GM12878 (cell line): ENCODE results near the gene FOXO3. TPM values are rescaled to one million over a fixed set of nuclear protein-coding genes. Genes with fewer than 3 reads are reported as not detected.

Experiments
- ATAC-seq: fragments of 200-7000 bp; cut with Tn5 transposase; 3 replicates; pipeline ENCODE4 v1.9.1; 2020; ENCODE audit warnings: mild to moderate bottlenecking, moderate library complexity
- BruUV-seq: library from RNA; stranded (reverse); fragments of 400-500 nt; replicated peaks from 2 replicates; lab custom pipeline; 2021; lab: Mats Ljungman, UMichigan
- CTCF ChIA-PET: fragments of 300-600 bp; sonication (Branson Sonifier 250); formaldehyde crosslinking; extraction: SDS; loops from one replicate; lab custom pipeline; 2021; ENCODE audit warnings: inconsistent platforms; lab: Yijun Ruan, JAX
- POLR2A ChIA-PET: fragments of 350-600 bp; formaldehyde crosslinking; extraction: SDS; loops from one replicate; lab custom pipeline; 2021; ENCODE audit warnings: inconsistent platforms; lab: Charles Lee
- RAD21 ChIA-PET: fragments of 300-600 bp; sonication (Branson Sonifier 250); formaldehyde crosslinking; loops from one replicate; lab custom pipeline; 2023; ENCODE audit warnings: antibody characterized with exemption; ENCODE audit not compliant: unreplicated experiment; lab: Charles Lee
- SMC1A ChIA-PET: fragments of 300-600 bp; sonication (Branson Sonifier 250); formaldehyde crosslinking; loops from one replicate; lab custom pipeline; 2023; ENCODE audit not compliant: unreplicated experiment, uncharacterized antibody; lab: Charles Lee
- DNase-seq: peaks from one replicate; pipeline ENCODE4 v3.0.0-alpha.2; 2011; ENCODE audit warnings: low read depth, low spot score
- FAIRE-seq: peaks from 3 replicates; lab custom pipeline; 2011; peaks lifted over from hg19 to GRCh38; lab: Jason Lieb, UNC
- H2AFZ ChIP-seq: 2 replicates; pipeline ENCODE4 v1.6.0; 2011; ENCODE audit warnings: low read depth, low read length, control low read depth; ENCODE audit not compliant: control insufficient read depth
- H3K27ac ChIP-seq: 2 replicates; pipeline ENCODE4 v1.5.1; 2011; ENCODE audit warnings: control low read depth; ENCODE audit not compliant: control insufficient read depth, insufficient read depth
- H3K27me3 ChIP-seq, 2 experiments: replicated peaks in 1 of 2; 2 replicates each; pipeline versions ENCODE4 v1.6.0 to v1.6.1; 2011; ENCODE audit warnings: low read length in 1 of 2; ENCODE audit not compliant: control insufficient read depth in 2 of 2, insufficient read depth in 2 of 2
- H3K36me3 ChIP-seq, 2 experiments: 2 replicates each; pipeline ENCODE4 v1.5.1; 2011; ENCODE audit warnings: low read length in 1 of 2; ENCODE audit not compliant: control insufficient read depth in 2 of 2, insufficient read depth in 2 of 2
- H3K4me1 ChIP-seq: 2 replicates; pipeline ENCODE4 v1.6.1; 2011; ENCODE audit warnings: mild to moderate bottlenecking, low read length, moderate library complexity, mixed read lengths; ENCODE audit not compliant: control insufficient read depth, insufficient read depth
- H3K4me2 ChIP-seq: 2 replicates; pipeline ENCODE4 v1.6.0; 2011; ENCODE audit warnings: control low read depth; ENCODE audit not compliant: control insufficient read depth, insufficient read depth
- H3K4me3 ChIP-seq: fragments of 200-600 bp; sonication (generic); 2 replicates; pipeline ENCODE4 v1.5.1; 2016
- H3K79me2 ChIP-seq: 2 replicates; pipeline ENCODE4 v1.6.0; 2011; ENCODE audit warnings: low read length; ENCODE audit not compliant: control insufficient read depth, insufficient read depth
- H3K9ac ChIP-seq: 2 replicates; pipeline ENCODE4 v1.8.0; 2011; ENCODE audit warnings: low read length, control low read depth, mixed read lengths; ENCODE audit not compliant: control insufficient read depth, insufficient read depth
- H3K9me3 ChIP-seq: replicated peaks from 3 replicates; pipeline ENCODE4 v1.5.1; 2011; ENCODE audit warnings: mild to moderate bottlenecking, low read length; ENCODE audit not compliant: control insufficient read depth, insufficient read depth
- H4K20me1 ChIP-seq: 2 replicates; pipeline ENCODE4 v1.6.0; 2011; ENCODE audit not compliant: control insufficient read depth, insufficient read depth
- BACH1 ChIP-seq: fragments of 450-650 bp; IDR thresholded peaks from 2 replicates; pipeline ENCODE4 v1.6.1; 2017; ENCODE audit warnings: mild to moderate bottlenecking, borderline replicate concordance
- CBX3 ChIP-seq: fragments of 200-600 bp; sonication (generic); IDR thresholded peaks from 2 replicates; pipeline ENCODE4 v1.6.1; 2016; ENCODE audit warnings: low read depth, borderline replicate concordance
- CHD1 ChIP-seq: IDR thresholded peaks from 2 replicates; pipeline ENCODE4 v1.6.1; 2012; ENCODE audit warnings: low read depth, low read length, improper control_type of control experiment
- CHD2 ChIP-seq: IDR thresholded peaks from 2 replicates; pipeline ENCODE4 v1.6.1; 2011; ENCODE audit warnings: low read depth, low read length, improper control_type of control experiment, borderline replicate concordance
- EED ChIP-seq: sonication (generic); IDR thresholded peaks from 2 replicates; pipeline ENCODE4 v1.6.1; 2016; ENCODE audit warnings: antibody characterized with exemption, low read depth
- ESRRA ChIP-seq: IDR thresholded peaks from 2 replicates; pipeline ENCODE4 v1.6.1; 2012; ENCODE audit warnings: mild to moderate bottlenecking, low read length, improper control_type of control experiment
- HCFC1 ChIP-seq: fragments of 150-350 bp; IDR thresholded peaks from 2 replicates; pipeline ENCODE4 v1.6.1; 2014; ENCODE audit warnings: low read length
- NFYA ChIP-seq: IDR thresholded peaks from 2 replicates; pipeline ENCODE4 v1.6.1; 2011; ENCODE audit warnings: low read depth, mild to moderate bottlenecking, low read length, improper control_type of control experiment, borderline replicate concordance
- NR2F1 ChIP-seq: fragments of 450-650 bp; conservative IDR thresholded peaks from 2 replicates; pipeline ENCODE4 v1.6.1; 2017; ENCODE audit warnings: mild to moderate bottlenecking
- RELA ChIP-seq: fragments of 450-650 bp; IDR thresholded peaks from 2 replicates; pipeline ENCODE4 v1.8.0; 2014; ENCODE audit warnings: borderline replicate concordance; ENCODE audit not compliant: partially characterized antibody
- RUNX3 ChIP-seq: IDR thresholded peaks from 2 replicates; pipeline ENCODE4 v1.6.1; 2012; ENCODE audit warnings: low read length, inconsistent platforms
- SMAD5 ChIP-seq: IDR thresholded peaks from 2 replicates; pipeline ENCODE4 v1.6.1; 2016; ENCODE audit warnings: antibody characterized with exemption, low read depth
- SUZ12 ChIP-seq: fragments of 200-600 bp; sonication (generic); IDR thresholded peaks from one replicate; pipeline ENCODE4 v1.6.1; 2018; ENCODE audit warnings: antibody characterized with exemption, mild to moderate bottlenecking; ENCODE audit not compliant: unreplicated experiment
- TCF7 ChIP-seq: IDR thresholded peaks from 2 replicates; pipeline ENCODE4 v1.6.1; 2014; ENCODE audit warnings: antibody characterized with exemption, borderline replicate concordance
- YBX1 ChIP-seq: fragments of 450-650 bp; IDR thresholded peaks from 2 replicates; pipeline ENCODE4 v1.6.1; 2016; ENCODE audit warnings: antibody characterized with exemption
- WGBS: methylation state at CpG from one replicate; pipeline ENCODE4 v1.1.6; 2016; ENCODE audit warnings: low lambda C conversion rate; ENCODE audit not compliant: insufficient replicate concordance, insufficient coverage; ENCODE audit errors: missing lambda C conversion rate; 5-methylcytosine and 5-hydroxymethylcytosine counted together
- in situ Hi-C: fragments of 300-500 bp; cut with MboI; formaldehyde crosslinking; loops from 9 replicates; pipeline ENCODE4 v1.14.3; 2018; ENCODE audit warnings: mixed read lengths
- intact Hi-C: fragments of 100-400 bp; cut with micrococcal nuclease; formaldehyde crosslinking; loops from one replicate; pipeline ENCODE4 v1.14.2; 2022; ENCODE audit not compliant: unreplicated experiment
- polyA plus RNA-seq, 11 experiments: library from polyadenylated mRNA; depleted of rRNA in 4 of 11; unstranded in 6 of 11; stranded (reverse) in 5 of 11; fragments of >200 nt; fragmentation: Nextera tagmentation in 4 of 11; fragmentation: Illumina TruSeq in 1 of 11; extraction: Ambion mirVana in 4 of 11; extraction: Trizol in 1 of 11; gene quantifications; 1 replicate in 1 of 11; 2 replicates in 10 of 11; pipeline versions ENCODE4 v1.2.1 to v1.2.3, GENCODE V29; 2011 to 2016; ENCODE audit warnings: inconsistent platforms in 2 of 11, missing spikeins in 2 of 11, low read depth in 1 of 11
- total RNA-seq, 4 experiments: library from RNA; depleted of rRNA in 3 of 4; stranded (reverse); fragments of >200 nt in 3 of 4; fragmentation: Illumina TruSeq in 1 of 4; extraction: Trizol in 1 of 4; gene quantifications; 2 replicates each; pipeline versions ENCODE4 v1.2.1 to v1.2.3, GENCODE V29; 2013 to 2021
- TF ChIP-seq, protein P1 (sequence below): fragments of 450-650 bp; IDR thresholded peaks from 2 replicates; pipeline ENCODE4 v1.6.1; 2014; ENCODE audit warnings: mild to moderate bottlenecking
- TF ChIP-seq, protein P2 (sequence below): IDR thresholded peaks from 2 replicates; pipeline ENCODE4 v1.6.1; 2012; ENCODE audit warnings: low read depth, low read length, improper control_type of control experiment

FOXO3 gene
- total and polyA plus RNA-seq, 10 of the 15 experiments (the other 5 are each of a cell fraction or from before 2014, with no cell fraction given): 0.82 to 4.5 (median 1.7) TPM

DNA sequence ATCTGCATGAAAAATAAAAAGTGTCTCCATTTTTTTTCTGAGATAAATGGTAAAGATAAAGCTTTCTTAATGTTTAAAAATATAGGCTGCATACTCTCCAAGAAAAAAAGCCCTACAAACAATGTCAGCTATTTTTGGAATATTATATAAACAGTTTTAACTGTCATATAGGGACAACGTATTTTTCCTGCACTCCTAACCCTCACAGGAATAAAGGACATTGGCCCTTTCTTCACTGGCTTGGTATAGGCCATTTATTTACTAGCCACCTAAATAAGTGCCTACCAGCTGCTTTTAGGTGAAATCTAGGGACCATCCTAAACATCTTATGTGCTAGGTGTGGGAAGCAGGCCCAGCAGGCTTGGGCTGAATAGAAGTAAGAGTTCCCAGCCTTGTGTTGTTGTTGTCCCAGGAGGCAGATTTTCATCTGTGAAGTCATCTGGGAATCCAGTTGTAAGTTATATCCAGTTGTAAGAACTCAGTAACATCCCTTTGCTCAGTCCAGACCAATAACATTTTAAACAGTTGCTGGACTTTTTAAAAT lies 21.3 kb downstream of the FOXO3 start:
- POLR2A ChIA-PET: no interaction called here
- ATAC-seq (no peak), DNase-seq (no peak), FAIRE-seq (no peak)
- Histone ChIP-seq H4K20me1 (no peaks in the 10 kb centered on the region), H3K9ac (no peak overlapping the region), H3K4me1 (no peaks in the 10 kb centered on the region), H3K27me3 (no peaks in the 10 kb centered on the region), H3K79me2 (peaks cover 20% of the 10 kb centered on the region), H3K9me3 (no peaks in the 10 kb centered on the region), H2AFZ (no peak overlapping the region), H3K27ac (no peak overlapping the region), H3K4me3 (no peak overlapping the region), H3K4me2 (no peak overlapping the region), H3K36me3 (no peaks in the 10 kb centered on the region; a peak in 1 of 4 replicates)
- TF ChIP-seq SMAD5 (no peak), CHD1 (no peak), NFYA (no peak), TCF7 (no peak), RELA (no peak), EED (no peak), YBX1 (no peak), SUZ12 (no peak), ESRRA (no peak), NR2F1 (no peak), RUNX3 (no peak), CBX3 (no peak), HCFC1 (no peak), BACH1 (no peak), CHD2 (no peak)
- TF ChIP-seq, protein P1, sequence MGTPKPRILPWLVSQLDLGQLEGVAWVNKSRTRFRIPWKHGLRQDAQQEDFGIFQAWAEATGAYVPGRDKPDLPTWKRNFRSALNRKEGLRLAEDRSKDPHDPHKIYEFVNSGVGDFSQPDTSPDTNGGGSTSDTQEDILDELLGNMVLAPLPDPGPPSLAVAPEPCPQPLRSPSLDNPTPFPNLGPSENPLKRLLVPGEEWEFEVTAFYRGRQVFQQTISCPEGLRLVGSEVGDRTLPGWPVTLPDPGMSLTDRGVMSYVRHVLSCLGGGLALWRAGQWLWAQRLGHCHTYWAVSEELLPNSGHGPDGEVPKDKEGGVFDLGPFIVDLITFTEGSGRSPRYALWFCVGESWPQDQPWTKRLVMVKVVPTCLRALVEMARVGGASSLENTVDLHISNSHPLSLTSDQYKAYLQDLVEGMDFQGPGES: no peak
- TF ChIP-seq, protein P2, sequence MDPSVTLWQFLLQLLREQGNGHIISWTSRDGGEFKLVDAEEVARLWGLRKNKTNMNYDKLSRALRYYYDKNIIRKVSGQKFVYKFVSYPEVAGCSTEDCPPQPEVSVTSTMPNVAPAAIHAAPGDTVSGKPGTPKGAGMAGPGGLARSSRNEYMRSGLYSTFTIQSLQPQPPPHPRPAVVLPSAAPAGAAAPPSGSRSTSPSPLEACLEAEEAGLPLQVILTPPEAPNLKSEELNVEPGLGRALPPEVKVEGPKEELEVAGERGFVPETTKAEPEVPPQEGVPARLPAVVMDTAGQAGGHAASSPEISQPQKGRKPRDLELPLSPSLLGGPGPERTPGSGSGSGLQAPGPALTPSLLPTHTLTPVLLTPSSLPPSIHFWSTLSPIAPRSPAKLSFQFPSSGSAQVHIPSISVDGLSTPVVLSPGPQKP: no peak
- intact Hi-C loops (no loop called here), in situ Hi-C loops (no loop called here)
- WGBS: 43% methylated on average over 1 of the region's 1 CpG
- no TSS peak for BruUV-seq
- CTCF ChIA-PET: interaction anchor here (0.8 kb wide), 1 partner anchor 10 kb away, joined by 3 read pairs; no protein-coding TSS in a partner anchor
- SMC1A ChIA-PET: interaction anchor here (2.0 kb wide), 1 partner anchor 13 kb away, joined by 6 read pairs; no protein-coding TSS in a partner anchor
- RAD21 ChIA-PET: no interaction called here
